GM23338 (cell line): Measurements from ENCODE around the gene CD109. TPM values are rescaled to one million over a fixed set of nuclear protein-coding genes. Genes with fewer than 3 reads are reported as not detected.

Experiments
- ATAC-seq: fragments of 200-7000 bp; cut with Tn5 transposase; 3 replicates; pipeline ENCODE4 v1.9.1; 2020
- DNase-seq: peaks from one replicate; pipeline ENCODE4 v3.0.0-alpha.2; 2015; ENCODE audit warnings: low spot score
- H2AFZ ChIP-seq: fragments of 200-600 bp; sonication (generic); 2 replicates; pipeline ENCODE4 v1.8.0; 2016; ENCODE audit warnings: antibody characterized with exemption, mild to moderate bottlenecking, moderate library complexity
- H3F3A ChIP-seq: fragments of 200-600 bp; sonication (generic); replicated peaks from 2 replicates; pipeline ENCODE4 v1.8.0; 2017; ENCODE audit warnings: antibody characterized with exemption, mixed run types, low read depth
- H3K27ac ChIP-seq: fragments of 200-600 bp; sonication (generic); 2 replicates; pipeline ENCODE4 v1.6.1; 2016; ENCODE audit warnings: low read depth
- H3K27me3 ChIP-seq: fragments of 200-600 bp; sonication (generic); 2 replicates; pipeline ENCODE4 v1.8.0; 2016; ENCODE audit warnings: mild to moderate bottlenecking, mixed run types, moderate library complexity; ENCODE audit not compliant: insufficient read depth
- H3K36me3 ChIP-seq: fragments of 200-600 bp; sonication (generic); 2 replicates; pipeline ENCODE4 v1.8.0; 2016; ENCODE audit warnings: mild to moderate bottlenecking; ENCODE audit not compliant: insufficient read depth
- H3K4me1 ChIP-seq: fragments of 200-600 bp; sonication (generic); 2 replicates; pipeline ENCODE4 v1.8.0; 2016; ENCODE audit warnings: mild to moderate bottlenecking, moderate library complexity; ENCODE audit not compliant: insufficient read depth
- H3K4me2 ChIP-seq: fragments of 200-600 bp; sonication (generic); 2 replicates; pipeline ENCODE4 v1.7.1; 2017; ENCODE audit warnings: mixed run types
- H3K4me3 ChIP-seq: fragments of 200-600 bp; sonication (generic); 2 replicates; pipeline ENCODE4 v1.6.1; 2016; ENCODE audit warnings: mixed run types
- H3K79me2 ChIP-seq: fragments of 200-600 bp; sonication (generic); replicated peaks from 2 replicates; pipeline ENCODE4 v1.8.0; 2017; ENCODE audit warnings: mild to moderate bottlenecking; ENCODE audit not compliant: insufficient read depth
- H3K9me2 ChIP-seq: fragments of 200-600 bp; sonication (generic); 2 replicates; pipeline ENCODE4 v1.8.0; 2017; ENCODE audit not compliant: insufficient read depth
- H4K20me1 ChIP-seq: fragments of 200-600 bp; sonication (generic); replicated peaks from 2 replicates; pipeline ENCODE4 v1.8.0; 2017; ENCODE audit warnings: mild to moderate bottlenecking; ENCODE audit not compliant: insufficient read depth
- H3K27ac Mint-ChIP-seq: 2 replicates; pipeline ENCODE4 v1.8.0; 2020; ENCODE audit warnings: inconsistent platforms, mild to moderate bottlenecking, moderate library complexity, mixed read lengths
- H3K27me3 Mint-ChIP-seq: 3 replicates; pipeline ENCODE4 v1.8.0; 2022; ENCODE audit warnings: low read depth, mild to moderate bottlenecking, moderate library complexity, mixed read lengths, inconsistent platforms; ENCODE audit not compliant: insufficient read depth, poor library complexity
- H3K36me3 Mint-ChIP-seq: 3 replicates; pipeline ENCODE4 v1.8.0; 2021; ENCODE audit warnings: low read depth, mild to moderate bottlenecking, inconsistent platforms, moderate library complexity, mixed read lengths
- H3K4me1 Mint-ChIP-seq: 3 replicates; pipeline ENCODE4 v1.8.0; 2020; ENCODE audit warnings: mild to moderate bottlenecking, inconsistent platforms, mixed read lengths
- H3K4me3 Mint-ChIP-seq: 3 replicates; pipeline ENCODE4 v1.8.0; 2021; ENCODE audit warnings: moderate library complexity, mild to moderate bottlenecking, inconsistent platforms, mixed read lengths
- H3K9me3 Mint-ChIP-seq: 3 replicates; pipeline ENCODE4 v1.8.0; 2020; ENCODE audit warnings: moderate library complexity, mild to moderate bottlenecking, inconsistent platforms, mixed read lengths
- EZH2 ChIP-seq: fragments of 200-600 bp; sonication (generic); IDR thresholded peaks from one replicate; pipeline ENCODE4 v1.8.0; 2017; ENCODE audit warnings: antibody characterized with exemption, mild to moderate bottlenecking, low read depth; ENCODE audit not compliant: unreplicated experiment
- EZH2phosphoT487 ChIP-seq: fragments of 200-600 bp; sonication (generic); IDR thresholded peaks from one replicate; pipeline ENCODE4 v1.8.1; 2018; ENCODE audit warnings: antibody characterized with exemption; ENCODE audit not compliant: unreplicated experiment
- POLR2AphosphoS5 ChIP-seq: IDR thresholded peaks from 2 replicates; pipeline ENCODE4 v1.6.1; 2016; ENCODE audit warnings: antibody characterized with exemption, low read depth
- ZNF114 ChIP-seq: fragments of 250-450 bp; sonication (Bioruptor Pico); IDR thresholded peaks from 2 replicates; pipeline ENCODE4 v1.5.0; 2020; ENCODE audit warnings: mild to moderate bottlenecking, moderate library complexity
- ZNF331 ChIP-seq: fragments of 250-450 bp; sonication (Bioruptor Pico); IDR thresholded peaks from 2 replicates; pipeline ENCODE4 v1.5.0; 2020; ENCODE audit warnings: low read depth, mild to moderate bottlenecking, moderate library complexity
- polyA plus RNA-seq: library from polyadenylated mRNA; unstranded; fragments of >200 nt; fragmentation: Nextera tagmentation; extraction: Ambion mirVana; gene quantifications from 2 replicates; pipeline ENCODE4 v1.2.1, GENCODE V29; 2016
- total RNA-seq: library from RNA; depleted of rRNA; stranded (reverse); fragments of >200 nt; shearing (Covaris generic); gene quantifications from 2 replicates; pipeline ENCODE4 v1.2.3, GENCODE V29; 2014; rRNA removed
- TF ChIP-seq, protein P1 (sequence below): IDR thresholded peaks from one replicate; pipeline ENCODE4 v1.6.1; 2018; ENCODE audit warnings: antibody characterized with exemption; ENCODE audit not compliant: unreplicated experiment
- TF ChIP-seq, protein P2 (sequence below): IDR thresholded peaks from 2 replicates; pipeline ENCODE4 v1.6.1; 2016; ENCODE audit warnings: antibody characterized with exemption
- TF ChIP-seq, protein P3 (sequence below), 2 experiments: fragments of 200-600 bp in 1 of 2; sonication (generic) in 1 of 2; conservative IDR thresholded peaks; 2 replicates each; pipeline versions ENCODE4 v1.5.1 to v1.6.1; 2016 to 2017; ENCODE audit warnings: antibody characterized with exemption in 2 of 2, low read depth in 2 of 2, mild to moderate bottlenecking in 2 of 2, moderate library complexity in 1 of 2

The CD109 gene
- total and polyA plus RNA-seq, 2 experiments from 2014 or later, result 1.1 to 5.3 TPM

DNA sequence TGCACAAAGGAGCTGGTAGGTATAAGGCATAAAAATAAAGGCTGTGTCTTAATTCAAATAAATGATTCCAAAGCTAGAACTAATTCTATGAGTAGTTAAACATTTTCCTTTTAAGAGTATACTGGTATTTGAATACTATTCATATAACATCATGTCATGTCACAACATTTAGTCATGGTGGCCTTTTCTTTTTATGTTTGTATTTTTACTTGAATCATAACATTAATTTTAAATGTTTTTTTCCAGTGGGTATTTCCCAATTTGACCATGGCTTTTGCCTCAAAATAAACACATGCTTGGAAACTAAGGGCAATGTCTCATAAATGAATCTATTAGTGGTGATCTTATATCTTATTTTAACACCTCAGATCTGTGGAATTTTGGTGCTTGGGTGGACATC is 177.1 kb downstream of the CD109 start:
- Mint-ChIP-seq H3K36me3 (no peaks in the 10 kb centered on the region), H3K4me3 (no peak overlapping the region), H3K27ac (no peak overlapping the region), H3K4me1 (no peaks in the 10 kb centered on the region), H3K27me3 (no peaks in the 10 kb centered on the region), H3K9me3 (no peaks in the 10 kb centered on the region)
- no peaks in the 10 kb centered on the region for H3K27me3 ChIP-seq
- no peak overlapping the region for H2AFZ ChIP-seq
- no peak overlapping the region for H3K27ac ChIP-seq
- TF ChIP-seq ZNF114 (no peak), EZH2 (no peak), ZNF331 (CRISPR knock-in tag) (no peak), EZH2phosphoT487 (no peak), POLR2AphosphoS5 (no peak)
- TF ChIP-seq, protein P1, sequence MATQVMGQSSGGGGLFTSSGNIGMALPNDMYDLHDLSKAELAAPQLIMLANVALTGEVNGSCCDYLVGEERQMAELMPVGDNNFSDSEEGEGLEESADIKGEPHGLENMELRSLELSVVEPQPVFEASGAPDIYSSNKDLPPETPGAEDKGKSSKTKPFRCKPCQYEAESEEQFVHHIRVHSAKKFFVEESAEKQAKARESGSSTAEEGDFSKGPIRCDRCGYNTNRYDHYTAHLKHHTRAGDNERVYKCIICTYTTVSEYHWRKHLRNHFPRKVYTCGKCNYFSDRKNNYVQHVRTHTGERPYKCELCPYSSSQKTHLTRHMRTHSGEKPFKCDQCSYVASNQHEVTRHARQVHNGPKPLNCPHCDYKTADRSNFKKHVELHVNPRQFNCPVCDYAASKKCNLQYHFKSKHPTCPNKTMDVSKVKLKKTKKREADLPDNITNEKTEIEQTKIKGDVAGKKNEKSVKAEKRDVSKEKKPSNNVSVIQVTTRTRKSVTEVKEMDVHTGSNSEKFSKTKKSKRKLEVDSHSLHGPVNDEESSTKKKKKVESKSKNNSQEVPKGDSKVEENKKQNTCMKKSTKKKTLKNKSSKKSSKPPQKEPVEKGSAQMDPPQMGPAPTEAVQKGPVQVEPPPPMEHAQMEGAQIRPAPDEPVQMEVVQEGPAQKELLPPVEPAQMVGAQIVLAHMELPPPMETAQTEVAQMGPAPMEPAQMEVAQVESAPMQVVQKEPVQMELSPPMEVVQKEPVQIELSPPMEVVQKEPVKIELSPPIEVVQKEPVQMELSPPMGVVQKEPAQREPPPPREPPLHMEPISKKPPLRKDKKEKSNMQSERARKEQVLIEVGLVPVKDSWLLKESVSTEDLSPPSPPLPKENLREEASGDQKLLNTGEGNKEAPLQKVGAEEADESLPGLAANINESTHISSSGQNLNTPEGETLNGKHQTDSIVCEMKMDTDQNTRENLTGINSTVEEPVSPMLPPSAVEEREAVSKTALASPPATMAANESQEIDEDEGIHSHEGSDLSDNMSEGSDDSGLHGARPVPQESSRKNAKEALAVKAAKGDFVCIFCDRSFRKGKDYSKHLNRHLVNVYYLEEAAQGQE, result no peak
- TF ChIP-seq, protein P2, sequence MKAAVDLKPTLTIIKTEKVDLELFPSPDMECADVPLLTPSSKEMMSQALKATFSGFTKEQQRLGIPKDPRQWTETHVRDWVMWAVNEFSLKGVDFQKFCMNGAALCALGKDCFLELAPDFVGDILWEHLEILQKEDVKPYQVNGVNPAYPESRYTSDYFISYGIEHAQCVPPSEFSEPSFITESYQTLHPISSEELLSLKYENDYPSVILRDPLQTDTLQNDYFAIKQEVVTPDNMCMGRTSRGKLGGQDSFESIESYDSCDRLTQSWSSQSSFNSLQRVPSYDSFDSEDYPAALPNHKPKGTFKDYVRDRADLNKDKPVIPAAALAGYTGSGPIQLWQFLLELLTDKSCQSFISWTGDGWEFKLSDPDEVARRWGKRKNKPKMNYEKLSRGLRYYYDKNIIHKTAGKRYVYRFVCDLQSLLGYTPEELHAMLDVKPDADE, result no peak
- TF ChIP-seq, protein P3, sequence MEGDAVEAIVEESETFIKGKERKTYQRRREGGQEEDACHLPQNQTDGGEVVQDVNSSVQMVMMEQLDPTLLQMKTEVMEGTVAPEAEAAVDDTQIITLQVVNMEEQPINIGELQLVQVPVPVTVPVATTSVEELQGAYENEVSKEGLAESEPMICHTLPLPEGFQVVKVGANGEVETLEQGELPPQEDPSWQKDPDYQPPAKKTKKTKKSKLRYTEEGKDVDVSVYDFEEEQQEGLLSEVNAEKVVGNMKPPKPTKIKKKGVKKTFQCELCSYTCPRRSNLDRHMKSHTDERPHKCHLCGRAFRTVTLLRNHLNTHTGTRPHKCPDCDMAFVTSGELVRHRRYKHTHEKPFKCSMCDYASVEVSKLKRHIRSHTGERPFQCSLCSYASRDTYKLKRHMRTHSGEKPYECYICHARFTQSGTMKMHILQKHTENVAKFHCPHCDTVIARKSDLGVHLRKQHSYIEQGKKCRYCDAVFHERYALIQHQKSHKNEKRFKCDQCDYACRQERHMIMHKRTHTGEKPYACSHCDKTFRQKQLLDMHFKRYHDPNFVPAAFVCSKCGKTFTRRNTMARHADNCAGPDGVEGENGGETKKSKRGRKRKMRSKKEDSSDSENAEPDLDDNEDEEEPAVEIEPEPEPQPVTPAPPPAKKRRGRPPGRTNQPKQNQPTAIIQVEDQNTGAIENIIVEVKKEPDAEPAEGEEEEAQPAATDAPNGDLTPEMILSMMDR (conservative IDR thresholded peaks at IDR 0.05; ENCODE audit: low read depth in 2 of 2), result no peak
- DNase-seq (no peak), ATAC-seq (no peak)
- no peak overlapping the region for H3K4me3 ChIP-seq
- H4K20me1 ChIP-seq, result no peaks in the 10 kb centered on the region
- no peaks in the 10 kb centered on the region for H3K79me2 ChIP-seq
- H3K4me1 ChIP-seq, result no peaks in the 10 kb centered on the region
- H3F3A ChIP-seq, result no peaks in the 10 kb centered on the region
- H3K36me3 ChIP-seq, result no peaks in the 10 kb centered on the region; the same call in 1 of the 2 replicates
- H3K4me2 ChIP-seq, result no peak overlapping the region
- H3K9me2 ChIP-seq, result peaks cover 5% of the 10 kb centered on the region

Other genes starting within 250 kb of the CD109 start
- gene CGAS, start 243.9 kb upstream of the CD109 start, total RNA-seq, result 12.7 and 14.8 TPM in 2 replicates
- gene CGAS, start 243.9 kb upstream of the CD109 start, polyA plus RNA-seq, result 8.3 and 8.9 TPM in 2 replicates
- 36.7 and 37.1 TPM in 2 replicates for gene MTO1, start 234.5 kb upstream of the CD109 start, total RNA-seq
- 18.3 and 27.7 TPM in 2 replicates for gene MTO1, start 234.5 kb upstream of the CD109 start, polyA plus RNA-seq
- gene EEF1A1, start 175.2 kb upstream of the CD109 start, total RNA-seq, result 12,342 and 13,362 TPM in 2 replicates
- 7,677 and 8,712 TPM in 2 replicates for gene EEF1A1, start 175.2 kb upstream of the CD109 start, polyA plus RNA-seq
- gene SLC17A5, start 42.2 kb upstream of the CD109 start, total RNA-seq, result 14.9 and 17.7 TPM in 2 replicates
- gene SLC17A5, start 42.2 kb upstream of the CD109 start, polyA plus RNA-seq, result 8.3 and 9.2 TPM in 2 replicates